ENCODE data around the gene CHD9.

Gene CHD9

GRCh38 chr16:53370827-53371226 is 316.0 kb downstream of the CHD9 start:
- DNase-seq (ENCODE audit: low spot score): no peak

- DNase-seq (ENCODE audit: low spot score): no peak
These were observed 318.4 kb downstream of the CHD9 start for GRCh38 chr16:53372992-53373871.

- DNase-seq (ENCODE audit: low spot score): no peak
These were observed 320.0 kb downstream of the CHD9 start for GRCh38 chr16:53374800-53375199.

- DNase-seq (ENCODE audit: low spot score): no peak
These were observed 323.3 kb downstream of the CHD9 start for GRCh38 chr16:53378138-53378537.

Measured in cerebellar cortex (tissue), 1 donor.